Left kidney (tissue), 2 donors: ENCODE results near the gene TMEM171. TPM values are rescaled to one million over a fixed set of nuclear protein-coding genes. Genes with fewer than 3 reads are reported as not detected.

ENCODE experiments used
- DNase-seq: peaks from one replicate; pipeline ENCODE4 v3.0.0-alpha.2; 2013
- polyA plus RNA-seq: library from polyadenylated mRNA; unstranded; fragments of 120-200 nt; gene quantifications from one replicate; pipeline ENCODE4 v1.2.1, GENCODE V29; 2013; ENCODE audit not compliant: insufficient read length

The TMEM171 gene
- polyA plus RNA-seq, 1 donor = 5.2 TPM

DNA sequence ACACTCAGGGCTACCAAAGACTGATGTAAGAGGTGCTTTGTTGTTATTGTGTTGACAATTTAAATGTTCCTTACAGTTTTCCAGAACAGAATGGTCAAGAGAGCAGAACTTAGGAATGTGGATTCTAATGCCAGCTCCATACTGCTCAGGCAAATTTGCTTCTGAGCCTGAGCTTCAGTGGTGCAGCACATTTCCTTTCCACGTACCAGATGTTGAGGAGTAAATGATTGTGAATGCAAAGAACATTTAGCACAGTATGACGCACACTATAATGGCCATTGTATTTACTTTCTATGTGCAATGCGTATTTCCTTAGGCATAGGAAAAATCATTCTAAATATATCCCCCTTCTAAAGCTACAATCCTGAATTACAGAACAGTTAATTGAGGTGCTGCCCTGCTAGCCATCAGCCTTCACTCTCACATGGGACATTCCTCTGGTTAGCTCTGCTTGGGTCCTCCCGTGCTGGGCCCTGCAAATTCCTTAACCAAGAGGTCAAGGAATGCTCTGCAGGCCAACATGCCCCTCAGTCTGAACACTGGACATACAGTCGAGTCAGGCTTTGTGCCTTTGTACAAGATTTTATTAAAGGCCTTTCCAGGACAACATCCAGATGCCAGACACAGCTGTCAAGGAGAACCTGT is 31.5 kb downstream of the TMEM171 start:
- no peak for DNase-seq

GRCh38 chr5:73152411-73153388 is 32.3 kb downstream of the TMEM171 start:
- no peak for DNase-seq

DNA sequence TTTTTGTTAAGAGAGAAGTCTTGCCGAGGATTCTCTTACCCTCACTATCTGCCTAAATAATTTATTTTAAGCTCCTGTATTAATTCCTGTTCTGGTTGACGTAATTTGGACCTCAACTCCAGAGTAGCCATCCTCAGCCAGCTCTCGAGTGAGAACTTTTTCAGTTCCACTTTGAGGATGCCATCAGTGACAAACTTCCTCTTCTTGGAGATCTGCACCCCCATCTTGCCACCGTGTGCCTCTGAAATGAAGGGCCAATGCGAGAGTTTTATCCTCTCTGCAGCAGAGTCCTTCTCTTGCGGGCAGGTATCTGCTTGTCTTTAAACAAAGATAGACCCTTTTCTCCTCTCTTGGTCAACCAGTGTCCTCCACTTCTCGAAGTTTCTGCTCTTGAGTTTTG is 33.1 kb downstream of the TMEM171 start:
- no peak for DNase-seq

GRCh38 chr5:73154208-73155006 is 34.0 kb downstream of the TMEM171 start:
- DNase-seq = no peak

- no peak for DNase-seq
These were observed 35.2 kb downstream of the TMEM171 start for GRCh38 chr5:73155271-73156222.

- DNase-seq = no peak
These were observed 37.3 kb downstream of the TMEM171 start for GRCh38 chr5:73157414-73158303.

DNA sequence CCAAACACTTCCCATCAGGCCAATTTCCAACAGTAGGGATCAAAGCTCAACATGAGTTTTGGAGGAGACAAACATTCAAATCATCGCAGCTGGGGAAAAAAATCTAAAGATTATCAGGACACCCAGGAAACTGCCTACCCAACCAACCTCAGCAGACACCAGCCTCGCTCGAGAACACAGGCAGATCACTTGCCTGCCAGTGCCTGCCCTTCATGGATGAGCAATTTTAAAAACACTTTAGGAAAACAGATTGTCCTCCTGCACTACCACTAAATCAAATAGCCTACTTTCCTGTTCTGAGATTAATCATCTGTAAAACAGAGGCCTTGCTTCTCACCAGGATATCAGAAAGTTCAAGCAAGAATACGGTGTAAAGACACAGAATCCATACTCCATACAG is 37.9 kb downstream of the TMEM171 start:
- DNase-seq = peak; percentile 66

- DNase-seq = no peak
These were observed 39.9 kb downstream of the TMEM171 start for GRCh38 chr5:73160239-73160671.

- no peak for DNase-seq
These were observed 50.1 kb downstream of the TMEM171 start for GRCh38 chr5:73170522-73170921.

- no peak for DNase-seq
These were observed 51.1 kb downstream of the TMEM171 start for GRCh38 chr5:73171495-73171894.

GRCh38 chr5:73172951-73173350 is 52.6 kb downstream of the TMEM171 start, which contains the start of gene TMEM174:
Gene TMEM174, plus strand, starts transcription at chr5:73173193. Its CDS starts 51 bp downstream, at chr5:73173244.
- DNase-seq = no peak

DNA sequence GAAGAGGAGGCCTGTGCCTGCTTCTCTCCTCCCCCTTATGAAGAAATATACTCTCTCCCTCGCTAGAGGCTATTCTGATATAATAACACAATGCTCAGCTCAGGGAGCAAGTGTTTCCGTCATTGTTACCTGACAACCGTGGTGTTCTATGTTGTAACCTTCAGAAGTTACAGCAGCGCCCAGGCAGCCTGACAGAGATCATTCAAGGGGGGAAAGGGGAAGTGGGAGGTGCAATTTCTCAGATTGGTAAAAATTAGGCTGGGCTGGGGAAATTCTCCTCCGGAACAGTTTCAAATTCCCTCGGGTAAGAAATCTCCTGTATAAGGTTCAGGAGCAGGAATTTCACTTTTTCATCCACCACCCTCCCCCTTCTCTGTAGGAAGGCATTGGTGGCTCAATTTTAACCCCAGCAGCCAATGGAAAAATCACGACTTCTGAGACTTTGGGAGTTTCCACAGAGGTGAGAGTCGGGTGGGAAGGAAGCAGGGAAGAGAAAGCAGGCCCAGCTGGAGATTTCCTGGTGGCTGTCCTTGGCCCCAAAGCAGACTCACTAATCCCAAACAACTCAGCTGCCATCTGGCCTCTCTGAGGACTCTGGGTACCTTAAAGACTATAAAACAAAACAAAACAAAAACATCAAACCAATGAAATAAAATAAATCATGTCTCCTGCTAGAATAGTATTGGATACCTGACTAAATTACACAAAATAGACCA is 53.9 kb downstream of the TMEM171 start:
- no peak for DNase-seq

GRCh38 chr5:73176250-73176649 is 55.9 kb downstream of the TMEM171 start:
- DNase-seq = no peak

DNA sequence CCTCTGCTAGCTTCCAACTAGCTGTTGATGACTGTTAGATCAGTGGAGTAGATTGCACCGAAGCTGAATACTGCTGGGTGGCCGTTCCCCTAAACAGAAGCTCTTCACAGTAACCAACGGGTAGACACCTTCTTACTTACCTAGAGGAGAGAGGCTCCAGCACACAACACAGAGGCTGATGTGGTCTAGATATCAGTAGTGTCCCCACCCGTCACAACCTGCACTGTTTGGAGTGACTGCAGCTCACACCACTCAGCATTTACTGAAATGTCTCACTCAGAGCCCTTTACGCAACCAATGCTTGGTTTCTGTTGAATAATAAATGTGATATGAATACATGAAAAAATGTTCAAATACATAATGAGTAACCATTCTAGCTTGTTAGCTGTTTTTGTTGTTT is 57.9 kb downstream of the TMEM171 start:
- DNase-seq = no peak

DNA sequence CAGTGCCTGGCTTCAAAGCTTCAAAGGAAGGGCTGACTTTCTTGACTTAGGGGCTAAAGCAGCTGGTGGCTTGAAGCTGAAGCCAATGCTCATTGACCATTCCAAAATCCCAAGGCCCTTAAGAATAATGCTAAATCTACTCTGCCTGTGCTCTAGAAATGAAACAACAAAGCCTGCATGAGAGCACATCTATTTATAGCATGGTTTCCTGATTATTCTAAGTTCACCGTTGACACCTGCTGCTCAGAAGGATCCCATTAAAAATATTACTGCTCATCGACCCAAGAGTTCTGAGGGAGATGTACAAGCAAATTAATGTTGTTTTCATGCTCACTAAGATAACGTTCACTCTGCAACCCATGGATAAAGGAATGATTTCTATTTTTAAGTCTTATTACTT is 59.4 kb downstream of the TMEM171 start:
- DNase-seq = no peak

DNA sequence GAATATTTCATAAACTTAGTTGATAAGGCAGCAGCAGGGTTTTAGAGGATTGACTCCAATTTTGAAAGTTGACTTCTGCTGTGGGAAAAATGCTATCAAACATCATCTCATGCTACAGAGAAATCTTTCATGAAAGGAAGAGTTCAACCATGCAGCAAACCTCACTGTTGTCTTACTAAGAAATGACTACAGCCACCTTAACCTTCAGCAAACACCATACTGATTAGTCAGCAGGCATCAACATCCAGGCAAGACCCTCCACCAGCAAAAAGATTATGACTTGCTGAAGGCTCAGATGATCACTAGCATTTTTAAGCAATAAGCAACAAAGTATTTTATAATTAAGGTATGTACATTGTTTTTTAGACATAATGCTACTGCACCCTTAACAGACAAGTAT is 60.2 kb downstream of the TMEM171 start:
- DNase-seq = no peak
